Kidney glomerular epithelial cell (primary cell): ENCODE measurements around the gene CNPPD1.

Experiments
- DNase-seq: peaks from one replicate; lab custom pipeline; 2025; lab: John Stamatoyannopoulos, UW

The CNPPD1 gene

DNA sequence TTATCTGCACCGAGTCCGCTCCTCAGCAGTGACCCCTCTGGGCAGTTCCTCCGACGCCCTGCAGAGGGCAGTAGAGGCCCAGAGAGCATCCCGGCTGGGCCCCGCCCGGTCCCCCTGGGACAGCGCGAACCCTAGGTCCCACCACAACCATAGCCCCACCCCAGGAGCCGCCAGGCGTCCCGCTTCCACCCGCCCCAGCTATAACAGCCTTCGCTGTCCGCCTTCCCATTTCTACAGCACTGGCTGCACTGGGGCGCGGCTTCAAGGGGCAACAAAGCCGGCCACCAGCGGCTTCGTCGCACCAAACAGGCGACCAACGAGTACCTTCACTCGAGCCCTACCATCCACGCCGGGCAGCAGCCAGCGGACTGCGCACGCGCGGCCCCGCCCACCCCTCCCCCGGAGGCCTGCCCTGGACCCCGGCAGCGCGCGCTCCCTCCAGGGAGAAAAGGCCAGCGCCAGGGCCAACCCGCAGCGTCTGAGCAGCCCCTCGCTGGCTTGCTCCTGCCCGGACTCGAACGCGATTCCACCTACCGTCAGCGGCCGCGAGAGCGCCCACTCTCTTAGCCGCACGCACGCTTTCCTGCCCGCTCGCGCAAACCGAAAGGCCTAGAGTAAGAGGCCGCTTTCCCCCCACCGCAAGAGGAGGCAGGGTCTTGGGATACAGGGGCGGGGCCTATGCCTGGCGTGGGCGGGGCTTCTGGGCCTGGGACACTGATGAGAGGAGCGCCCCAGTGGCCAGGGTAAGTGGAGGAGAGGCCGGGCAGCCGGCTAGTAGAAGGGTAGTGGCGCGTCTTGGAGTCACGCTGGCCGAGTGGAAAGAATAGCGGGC is 16.3 kb downstream of the CNPPD1 start, which contains the start of gene NHEJ1:
Gene NHEJ1, minus strand, starts transcription at position 630 of the 832 bp plus-strand sequence. CDS start 2,453 bp downstream, outside the sequence.
- DNase-seq = peak; percentile 88

GRCh38 chr2:219159771-219160185 is 16.9 kb downstream of the CNPPD1 start:
- no peak for DNase-seq

GRCh38 chr2:219158586-219158985 is 18.1 kb downstream of the CNPPD1 start:
- no peak for DNase-seq

DNA sequence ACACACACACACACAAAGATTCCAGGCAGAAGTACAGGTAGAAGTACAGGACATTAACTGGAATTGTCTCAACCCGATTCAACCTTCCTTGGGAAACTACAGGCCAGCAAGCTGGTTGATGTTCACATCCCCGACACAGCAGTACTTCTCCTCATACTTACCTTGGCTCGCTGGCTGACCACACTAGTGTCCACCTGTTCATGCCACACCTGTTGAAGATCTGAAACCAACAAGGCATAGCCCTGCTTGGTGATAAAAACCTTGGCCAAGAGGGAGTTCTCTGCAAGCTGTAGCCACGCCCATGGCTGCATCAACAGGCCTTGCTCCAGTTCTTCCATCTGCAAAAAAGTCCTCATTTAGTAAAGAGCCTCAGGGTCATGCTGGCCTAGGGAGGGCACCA is 18.7 kb downstream of the CNPPD1 start:
- DNase-seq = no peak

DNA sequence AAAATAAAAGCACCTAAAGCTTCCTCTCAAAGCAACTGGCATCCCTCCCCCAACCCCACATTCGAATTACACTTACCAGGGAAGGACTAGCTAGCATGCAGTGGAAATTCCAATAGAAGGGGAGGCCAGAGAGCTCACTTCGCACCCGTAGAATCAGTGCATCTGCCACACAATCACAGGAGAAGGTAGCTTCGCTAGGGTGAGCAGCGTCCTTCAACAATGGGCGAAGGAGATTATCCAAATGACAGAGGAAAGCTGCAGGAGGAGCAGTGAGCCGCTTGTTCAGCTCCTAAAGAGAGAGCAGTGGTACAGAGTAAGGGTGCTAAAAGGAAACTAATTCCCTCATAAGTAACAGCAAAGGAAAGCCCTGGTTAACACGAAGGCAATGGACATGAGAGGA is 19.3 kb downstream of the CNPPD1 start:
- DNase-seq = no peak

- peak; percentile 54 for DNase-seq
Observed at GRCh38 chr2:219155054-219155644, 21.6 kb downstream of the CNPPD1 start.

GRCh38 chr2:219149667-219150066 is 27.1 kb downstream of the CNPPD1 start:
- DNase-seq = no peak

DNA sequence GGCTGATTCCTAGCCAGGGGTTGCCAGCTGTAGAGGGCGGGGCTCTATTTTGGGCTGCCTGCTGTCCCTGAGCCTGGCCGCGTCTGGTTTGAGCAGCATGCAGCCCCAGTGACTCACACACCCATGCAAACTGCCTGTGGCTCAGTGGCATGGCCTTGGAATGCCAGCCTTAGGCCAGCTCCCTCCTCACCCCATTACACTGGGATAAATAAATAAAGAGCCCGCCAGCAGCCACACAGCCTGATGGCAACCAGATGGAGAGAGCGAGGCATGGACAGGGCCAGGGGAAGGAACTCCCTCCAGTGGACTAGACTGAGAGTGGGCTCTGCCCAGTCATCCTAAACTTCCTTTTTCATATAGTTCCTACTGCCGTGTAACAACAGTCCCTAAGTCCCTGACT is 34.4 kb downstream of the CNPPD1 start:
- DNase-seq = peak; percentile 19

- DNase-seq = no peak
Observed at GRCh38 chr2:219140722-219141121, 36.0 kb downstream of the CNPPD1 start.

DNA sequence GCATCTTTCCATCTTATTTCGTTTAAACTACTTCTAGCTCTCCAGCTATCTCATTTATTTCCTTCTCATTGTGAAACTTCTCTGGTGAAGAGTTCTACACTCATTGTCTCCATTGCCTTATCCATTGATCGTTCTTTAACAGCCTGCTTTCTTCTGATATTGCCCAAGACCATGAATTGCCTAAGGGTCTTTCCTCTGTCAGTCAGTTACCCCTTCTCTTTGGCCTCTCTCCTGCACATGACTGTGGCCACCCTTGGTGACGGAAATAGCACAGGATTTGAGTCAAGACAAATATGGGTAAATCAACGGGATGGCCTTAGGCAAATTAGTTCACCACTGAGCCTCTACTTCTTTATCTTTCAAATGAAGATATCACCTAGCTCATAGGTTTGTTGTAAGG is 42.7 kb downstream of the CNPPD1 start:
- DNase-seq = no peak

GRCh38 chr2:219131744-219132143 is 45.0 kb downstream of the CNPPD1 start:
- no peak for DNase-seq

DNA sequence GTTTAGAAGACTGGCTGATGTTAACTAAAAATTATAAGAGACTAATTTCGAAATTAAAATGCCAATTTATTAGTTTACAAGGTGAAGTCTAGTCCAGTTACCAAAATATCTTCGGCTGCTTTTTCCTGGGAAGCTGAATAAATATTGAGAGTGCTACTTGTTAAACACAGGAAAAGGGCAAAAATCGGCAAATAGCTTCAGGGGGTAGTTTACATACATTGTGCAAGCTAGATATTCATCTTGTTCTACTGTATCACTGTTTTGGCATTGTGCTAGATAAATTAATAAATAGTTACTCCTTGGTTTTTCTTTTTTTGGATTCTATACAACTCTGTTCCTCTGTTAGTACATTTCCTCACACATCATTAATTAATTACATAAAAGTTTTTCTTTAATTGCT is 45.4 kb downstream of the CNPPD1 start:
- no peak for DNase-seq

DNA sequence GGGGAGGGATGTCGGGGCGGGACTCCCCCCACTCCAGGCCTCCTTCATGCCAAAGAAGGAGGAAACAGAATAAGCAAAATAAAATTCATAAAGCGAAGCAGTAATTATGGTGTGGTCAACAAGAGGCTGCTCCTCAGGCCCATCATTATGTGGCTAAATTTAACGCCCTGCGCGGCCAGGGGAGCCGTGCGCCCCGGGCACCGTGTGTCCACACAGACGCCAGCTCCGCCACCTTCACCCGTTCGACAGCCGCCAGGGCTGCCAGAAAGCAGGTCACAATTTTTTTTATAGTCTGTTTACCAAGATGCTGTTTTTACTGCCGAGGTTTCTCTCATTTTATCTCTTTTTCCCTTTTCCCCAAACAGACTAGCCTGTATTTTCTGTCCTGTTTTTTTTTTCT is 47.1 kb downstream of the CNPPD1 start:
- no peak for DNase-seq

- DNase-seq = no peak
Observed at GRCh38 chr2:219128396-219128795, 48.3 kb downstream of the CNPPD1 start.

DNA sequence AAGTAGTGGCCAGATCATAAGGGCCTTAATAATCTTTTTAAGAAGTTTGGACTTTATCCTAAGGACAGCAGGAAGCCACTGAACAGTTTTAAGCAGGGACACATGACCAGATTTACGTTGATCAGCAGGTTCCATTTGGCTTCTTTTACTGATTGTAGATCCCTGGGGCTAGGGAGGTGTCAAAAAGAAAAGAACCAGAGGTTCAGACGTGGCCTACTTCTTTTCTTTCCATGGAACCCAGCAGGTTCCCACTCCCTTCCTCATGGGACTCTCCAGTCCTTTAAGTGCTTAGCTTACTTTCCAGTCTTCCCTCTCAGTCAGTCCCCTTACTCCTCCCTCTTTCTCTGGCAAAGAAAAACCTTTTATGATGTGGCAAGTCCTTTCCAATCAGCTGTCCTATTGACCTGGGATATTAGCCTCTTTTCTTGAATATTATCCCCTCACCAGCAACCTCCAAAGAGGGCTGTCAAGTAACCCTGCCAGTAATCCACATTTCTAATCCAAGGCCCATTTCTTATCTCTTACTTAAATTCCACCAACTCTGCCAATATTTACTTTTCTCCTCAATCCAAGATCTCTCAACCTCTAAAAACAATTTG is 49.6 kb downstream of the CNPPD1 start:
- DNase-seq = no peak

GRCh38 chr2:219126555-219126954 is 50.2 kb downstream of the CNPPD1 start:
- peak; percentile 18 for DNase-seq

DNA sequence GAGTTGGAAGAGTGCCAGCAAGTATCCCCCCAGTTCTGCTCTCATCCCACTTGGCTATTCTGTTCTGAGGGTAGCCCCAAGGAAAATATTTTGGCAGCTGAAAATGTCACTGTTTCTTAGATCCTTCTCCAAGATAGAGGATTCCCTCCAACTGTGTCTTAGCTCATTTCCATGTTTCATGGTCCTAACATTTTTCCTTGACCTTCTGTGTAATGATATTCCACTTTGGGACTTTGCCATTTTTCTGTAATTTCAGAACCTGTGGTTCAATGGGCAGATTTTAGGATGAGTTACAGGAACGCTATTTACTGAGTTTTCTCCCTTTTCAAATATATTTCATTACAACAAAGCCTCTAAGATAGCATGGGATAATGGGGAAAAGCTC is 50.8 kb downstream of the CNPPD1 start:
- no peak for DNase-seq

- DNase-seq = peak; percentile 26
Observed at GRCh38 chr2:219125225-219125885, 51.4 kb downstream of the CNPPD1 start.

DNA sequence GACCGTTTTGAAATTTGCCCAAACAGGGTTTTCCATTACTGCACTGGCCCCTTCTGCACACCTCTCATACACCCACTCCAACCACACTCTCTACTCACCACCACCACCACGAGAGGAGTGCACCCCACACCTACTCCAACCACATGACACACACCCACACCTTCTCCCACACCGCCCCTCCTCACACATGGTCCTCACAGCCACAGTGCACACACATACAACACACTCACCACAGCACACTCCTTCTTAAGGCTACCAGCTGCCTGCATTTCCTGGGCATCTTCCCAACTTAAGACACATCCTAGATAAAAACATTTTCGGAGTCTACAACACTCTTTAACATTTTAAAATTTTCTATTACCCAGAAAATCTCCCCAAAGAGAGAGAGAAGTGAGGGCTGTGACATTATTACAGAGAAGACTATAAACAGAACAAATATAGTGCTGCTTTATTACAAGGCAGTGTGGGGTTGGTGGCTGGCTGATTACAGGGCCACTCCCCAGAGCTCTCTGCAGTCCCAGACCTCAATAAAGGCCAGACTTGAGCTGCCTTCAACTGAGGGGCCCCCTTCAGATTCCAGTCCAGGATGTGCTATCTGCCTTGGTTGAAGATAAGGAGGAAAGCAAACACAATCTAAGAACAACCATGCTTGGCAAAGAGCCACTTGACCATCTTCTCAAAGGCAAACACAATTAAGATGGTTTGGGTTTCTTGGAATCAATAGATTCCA is 52.2 kb downstream of the CNPPD1 start:
- DNase-seq = no peak

DNA sequence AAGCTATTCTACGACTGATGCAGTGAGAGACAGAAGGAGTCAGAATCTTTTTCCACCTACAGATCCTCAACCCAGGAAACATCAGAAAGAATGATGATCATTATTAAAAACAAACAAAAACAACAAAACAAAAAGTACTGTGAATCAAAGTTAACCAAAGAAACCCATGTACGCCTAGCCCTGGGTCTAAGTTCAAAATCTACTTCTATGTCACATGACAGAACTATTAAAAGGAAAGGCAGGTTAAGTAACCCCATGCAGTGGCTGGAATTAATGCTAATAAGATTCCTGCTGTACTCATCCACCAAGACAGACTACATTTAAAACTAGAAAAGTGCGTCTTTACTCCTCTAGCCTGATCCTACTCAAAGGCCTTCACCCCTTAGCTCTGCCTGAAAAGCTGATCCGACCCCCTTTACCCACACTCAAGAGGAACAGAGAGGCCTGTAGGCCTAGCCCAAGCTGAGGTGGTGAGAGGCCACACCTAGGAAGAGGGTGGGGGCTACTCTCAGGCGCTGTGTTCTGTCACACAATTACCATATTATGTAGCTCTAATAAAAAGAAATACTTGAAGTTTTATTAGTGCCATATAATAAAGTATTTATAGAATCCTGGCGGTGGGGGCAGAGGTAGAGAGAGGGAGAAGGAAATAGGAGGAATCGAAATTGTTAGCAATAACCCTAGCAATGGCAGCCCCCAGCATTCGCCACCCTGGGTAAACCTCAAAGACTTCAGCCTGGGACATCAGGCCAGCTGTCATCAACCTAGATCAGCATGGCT is 53.2 kb downstream of the CNPPD1 start:
- no peak for DNase-seq
